Astrocyte of the cerebellum (primary cell): ENCODE data around the gene GALNT17.

Experiments used
- DNase-seq: peaks from one replicate; pipeline ENCODE4 v3.0.0-alpha.2; 2011; ENCODE audit warnings: low read depth
- H3K4me3 ChIP-seq: 2 replicates; pipeline ENCODE4 v1.5.1; 2011; ENCODE audit warnings: mild to moderate bottlenecking, low read depth, low read length, moderate library complexity
- in situ Hi-C: cut with HindIII; loops from 2 replicates; pipeline ENCODE4 v1.10.0; 2017; ENCODE audit warnings: low sequenced_read_pairs
- TF ChIP-seq, protein P1 (sequence below): IDR thresholded peaks from 2 replicates; pipeline ENCODE4 v1.5.1; 2012; ENCODE audit warnings: low read length, low read depth, moderate library complexity, mild to moderate bottlenecking; ENCODE audit errors: missing control alignments

The GALNT17 gene

DNA sequence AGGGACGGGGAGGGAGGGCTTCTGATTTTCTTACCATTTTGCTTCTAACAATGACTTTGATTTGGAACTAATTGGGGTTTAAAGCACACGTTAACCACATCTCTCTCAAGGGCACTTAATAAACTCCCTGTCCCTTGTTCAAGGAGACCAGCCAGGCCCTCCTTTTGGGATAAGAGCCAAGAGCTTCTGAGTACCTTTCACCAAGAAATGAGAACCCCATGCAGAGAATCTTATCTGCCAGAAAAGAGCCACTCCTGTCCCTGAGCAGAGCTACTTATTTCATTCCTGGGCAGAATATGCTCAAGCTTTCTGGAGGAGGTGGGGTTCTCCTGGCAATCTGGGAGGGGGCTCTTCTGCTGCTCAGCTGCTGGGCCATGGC, 574.6 kb downstream of the GALNT17 start:
- DNase-seq: no peak
- TF ChIP-seq, protein P1, sequence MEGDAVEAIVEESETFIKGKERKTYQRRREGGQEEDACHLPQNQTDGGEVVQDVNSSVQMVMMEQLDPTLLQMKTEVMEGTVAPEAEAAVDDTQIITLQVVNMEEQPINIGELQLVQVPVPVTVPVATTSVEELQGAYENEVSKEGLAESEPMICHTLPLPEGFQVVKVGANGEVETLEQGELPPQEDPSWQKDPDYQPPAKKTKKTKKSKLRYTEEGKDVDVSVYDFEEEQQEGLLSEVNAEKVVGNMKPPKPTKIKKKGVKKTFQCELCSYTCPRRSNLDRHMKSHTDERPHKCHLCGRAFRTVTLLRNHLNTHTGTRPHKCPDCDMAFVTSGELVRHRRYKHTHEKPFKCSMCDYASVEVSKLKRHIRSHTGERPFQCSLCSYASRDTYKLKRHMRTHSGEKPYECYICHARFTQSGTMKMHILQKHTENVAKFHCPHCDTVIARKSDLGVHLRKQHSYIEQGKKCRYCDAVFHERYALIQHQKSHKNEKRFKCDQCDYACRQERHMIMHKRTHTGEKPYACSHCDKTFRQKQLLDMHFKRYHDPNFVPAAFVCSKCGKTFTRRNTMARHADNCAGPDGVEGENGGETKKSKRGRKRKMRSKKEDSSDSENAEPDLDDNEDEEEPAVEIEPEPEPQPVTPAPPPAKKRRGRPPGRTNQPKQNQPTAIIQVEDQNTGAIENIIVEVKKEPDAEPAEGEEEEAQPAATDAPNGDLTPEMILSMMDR: no peak
- no peak overlapping the region for H3K4me3 ChIP-seq
- in situ Hi-C loops: no loop called here

DNA sequence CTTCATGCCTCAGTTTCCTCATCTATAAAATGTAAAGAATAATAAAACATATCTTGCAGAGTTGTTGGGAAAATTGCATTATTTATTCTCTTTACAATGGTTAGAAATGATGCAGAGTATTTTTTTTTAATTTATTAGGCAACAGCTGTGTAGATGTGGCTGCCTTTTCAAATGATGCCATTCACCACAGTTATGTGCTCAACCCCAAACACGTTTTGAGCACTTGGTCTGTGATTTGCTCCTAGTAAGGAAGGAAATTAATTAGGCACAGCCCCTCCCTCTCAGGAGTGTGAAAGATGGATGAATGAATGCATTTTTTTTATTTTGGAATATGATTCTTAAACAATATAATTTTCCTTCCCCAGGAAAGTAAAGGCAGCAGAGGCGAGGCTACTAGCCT, 575.1 kb downstream of the GALNT17 start:
- TF ChIP-seq, protein P1: no peak
- DNase-seq: no peak
- H3K4me3 ChIP-seq: no peak overlapping the region
- in situ Hi-C loops: no loop called here

DNA sequence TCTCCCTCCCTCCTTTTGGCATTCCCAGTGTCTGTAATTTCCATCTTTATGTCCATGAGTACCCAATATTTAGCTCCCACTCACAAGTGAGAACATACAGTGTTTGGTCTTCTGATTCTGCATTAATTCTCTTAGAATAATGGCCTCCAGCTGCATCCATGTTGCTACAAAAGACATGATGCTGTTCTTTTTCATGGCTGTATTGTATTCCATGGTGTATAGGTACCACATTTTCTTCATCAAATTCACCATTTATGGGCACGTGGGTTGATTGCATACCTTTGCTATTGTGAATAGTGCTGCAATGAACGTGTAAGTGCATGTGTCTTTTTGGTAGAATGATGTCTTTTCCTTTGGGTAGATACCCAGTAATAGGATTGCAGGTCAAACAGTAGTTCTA, 576.8 kb downstream of the GALNT17 start:
- in situ Hi-C loops: no loop called here
- TF ChIP-seq, protein P1: no peak
- no peak overlapping the region for H3K4me3 ChIP-seq
- no peak for DNase-seq

DNA sequence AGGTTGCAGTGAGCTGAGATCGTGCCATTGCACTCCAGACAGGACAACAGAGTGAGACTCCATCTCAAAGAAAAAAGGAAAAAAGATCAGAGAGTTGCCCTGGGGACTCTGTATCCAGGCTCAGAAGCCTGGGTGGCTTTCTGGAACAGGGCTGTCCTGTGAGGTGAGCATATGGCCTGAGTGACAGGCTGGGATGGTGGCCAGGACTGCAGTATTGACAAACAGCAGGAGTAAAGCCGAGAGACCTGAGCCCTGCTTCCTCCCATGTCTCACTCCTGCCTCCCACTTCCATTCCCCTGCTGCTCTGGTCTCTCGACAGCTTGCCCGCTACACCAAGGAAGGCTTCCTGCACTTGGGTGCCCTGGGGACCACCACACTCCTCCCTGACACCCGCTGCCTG, 578.5 kb downstream of the GALNT17 start:
- in situ Hi-C loops: no loop called here
- no peak overlapping the region for H3K4me3 ChIP-seq
- DNase-seq: no peak
- TF ChIP-seq, protein P1: no peak

DNA sequence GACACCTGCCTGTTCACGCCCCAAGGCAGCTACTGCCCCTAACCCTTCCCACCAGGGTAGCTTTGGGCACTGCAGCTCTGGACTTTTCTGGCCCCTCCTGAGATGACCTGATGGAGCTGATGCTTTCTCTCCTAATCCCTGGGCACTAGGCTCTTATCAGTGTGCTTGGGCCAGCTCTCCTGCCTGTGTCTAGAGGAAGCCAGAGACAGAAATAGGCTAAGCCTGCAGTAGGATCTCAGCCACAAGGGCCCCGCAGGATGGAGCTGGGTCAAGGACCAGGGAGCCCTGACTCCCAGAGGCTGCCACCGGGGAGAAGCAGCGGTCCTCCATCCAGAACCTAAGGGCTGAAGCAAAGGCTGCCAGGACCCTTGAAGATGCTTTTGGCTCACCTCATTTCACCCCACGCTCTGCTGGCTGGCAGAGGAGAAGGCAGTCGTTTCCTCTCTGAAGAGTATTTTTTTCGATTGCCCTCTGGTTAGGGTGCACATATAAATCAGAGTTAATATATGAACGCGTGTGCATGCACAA, 580.8 kb downstream of the GALNT17 start:
- TF ChIP-seq, protein P1: no peak
- no peak for DNase-seq
- in situ Hi-C loops: no loop called here
- H3K4me3 ChIP-seq: no peak overlapping the region

DNA sequence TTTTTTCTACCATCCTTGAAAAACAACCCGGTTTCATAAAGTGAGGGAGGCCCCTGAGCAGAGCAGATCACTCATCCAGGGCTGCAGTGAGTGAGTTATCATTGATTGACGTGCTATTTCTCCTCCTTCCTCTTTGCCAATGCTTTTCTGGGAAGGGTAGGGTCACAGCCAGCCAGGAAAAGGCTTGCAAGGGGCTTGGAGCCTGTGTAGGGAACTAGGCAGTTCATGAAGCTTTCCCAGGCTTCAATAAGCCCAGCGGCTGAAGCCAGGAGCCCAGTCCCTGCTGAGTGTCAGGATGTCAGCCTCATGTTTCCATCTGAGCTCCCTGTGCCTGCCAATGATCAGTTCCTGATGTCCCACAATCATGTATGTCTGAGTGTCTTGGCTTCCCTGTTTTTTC, 584.7 kb downstream of the GALNT17 start:
- in situ Hi-C loops: no loop called here
- TF ChIP-seq, protein P1: no peak
- no peak overlapping the region for H3K4me3 ChIP-seq
- no peak for DNase-seq

DNA sequence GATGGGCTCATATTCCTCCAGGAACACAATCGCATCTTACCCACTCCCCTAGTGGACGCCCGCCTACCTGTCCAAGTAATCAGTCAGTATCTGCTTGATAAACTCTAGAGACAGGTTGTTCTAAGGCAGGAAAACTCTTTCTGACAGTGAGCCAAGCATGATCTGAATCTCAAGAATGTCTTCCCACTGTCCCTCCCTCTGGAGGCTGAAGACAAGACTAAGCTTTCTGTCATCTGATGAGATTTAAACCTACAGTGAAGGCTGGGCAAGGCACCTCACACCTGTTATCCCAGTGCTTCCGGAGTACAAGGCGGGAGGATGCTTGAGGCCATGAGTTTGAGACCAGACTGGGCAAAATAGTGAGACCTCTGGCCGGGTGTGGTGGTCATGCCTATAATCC, 586.6 kb downstream of the GALNT17 start:
- DNase-seq: no peak
- in situ Hi-C loops: no loop called here
- TF ChIP-seq, protein P1: no peak
- no peak overlapping the region for H3K4me3 ChIP-seq
